Endodermal cell (in vitro differentiated cells): Measurements from ENCODE around the gene HDAC1. TPM values are rescaled to one million over a fixed set of nuclear protein-coding genes. Genes with fewer than 3 reads are reported as not detected.

ENCODE experiments used
- DNase-seq: peaks from one replicate; pipeline ENCODE4 v3.0.0-alpha.2; 2017
- H3K27ac ChIP-seq: 2 replicates; pipeline ENCODE4 v1.5.1; 2013; ENCODE audit warnings: mild to moderate bottlenecking, low read depth, low read length, moderate library complexity
- H3K27me3 ChIP-seq: 2 replicates; pipeline ENCODE4 v1.6.1; 2013; ENCODE audit warnings: mild to moderate bottlenecking, low read length, moderate library complexity; ENCODE audit not compliant: insufficient read depth, control insufficient read depth, poor library complexity, severe bottlenecking
- H3K36me3 ChIP-seq: 2 replicates; pipeline ENCODE4 v1.7.0; 2013; ENCODE audit warnings: mild to moderate bottlenecking, low read length, moderate library complexity; ENCODE audit not compliant: control insufficient read depth, insufficient read depth
- H3K4me1 ChIP-seq: one replicate; pipeline ENCODE4 v1.7.0; 2013; ENCODE audit warnings: low read length; ENCODE audit not compliant: control insufficient read depth, insufficient read depth
- H3K4me3 ChIP-seq: 2 replicates; pipeline ENCODE4 v1.5.1; 2013; ENCODE audit warnings: mild to moderate bottlenecking, low read length, moderate library complexity
- H3K9ac ChIP-seq: 2 replicates; pipeline ENCODE4 v1.6.1; 2013; ENCODE audit warnings: mild to moderate bottlenecking, low read length, moderate library complexity; ENCODE audit not compliant: poor library complexity, severe bottlenecking; ENCODE audit errors: extremely low read depth
- H3K9me3 ChIP-seq: 2 replicates; pipeline ENCODE4 v1.6.1; 2013; ENCODE audit warnings: mild to moderate bottlenecking, low read length, moderate library complexity; ENCODE audit not compliant: control insufficient read depth
- H3K27ac Mint-ChIP-seq: 2 replicates; pipeline ENCODE4 v1.8.0; 2020; ENCODE audit warnings: mixed read lengths
- H3K27me3 Mint-ChIP-seq: 2 replicates; pipeline ENCODE4 v1.8.0; 2021; ENCODE audit warnings: mild to moderate bottlenecking, mixed read lengths; ENCODE audit not compliant: insufficient read depth
- H3K36me3 Mint-ChIP-seq: 2 replicates; pipeline ENCODE4 v1.8.0; 2020; ENCODE audit warnings: low read depth, mixed read lengths
- H3K4me1 Mint-ChIP-seq: 2 replicates; pipeline ENCODE4 v1.8.0; 2020; ENCODE audit warnings: mixed read lengths
- H3K4me3 Mint-ChIP-seq: 2 replicates; pipeline ENCODE4 v1.8.0; 2020; ENCODE audit warnings: mild to moderate bottlenecking, moderate library complexity, mixed read lengths
- H3K9me3 Mint-ChIP-seq: 2 replicates; pipeline ENCODE4 v1.8.0; 2020; ENCODE audit warnings: mild to moderate bottlenecking, mixed read lengths
- WGBS, 2 experiments: methylation state at CpG; one replicate each; pipeline versions ENCODE4 v1.1.5 to v1.1.7; 2013; ENCODE audit warnings: missing lambda C conversion rate in 2 of 2, mixed read lengths in 1 of 2; ENCODE audit not compliant: insufficient coverage in 1 of 2, insufficient read length in 1 of 2; 5-methylcytosine and 5-hydroxymethylcytosine counted together
- total RNA-seq, 2 donors: library from RNA; stranded (reverse); fragmentation: NEBNext Ultra II Directional in 1 of 2; extraction: Animal tissue kit (Norgen Biotek cat#: 25700) in 1 of 2; gene quantifications; 2 replicates in 1 of 2; 3 replicates in 1 of 2; pipeline ENCODE4 v1.2.1, GENCODE V29; 2021
- TF ChIP-seq, protein P1 (sequence below): fragments of 200-600 bp; sonication (generic); conservative IDR thresholded peaks from 2 replicates; pipeline ENCODE4 v1.5.0; 2021; ENCODE audit warnings: antibody characterized with exemption, mild to moderate bottlenecking

Gene HDAC1
- total RNA-seq, 2 donors from 2014 or later: 150 to 160 TPM

DNA sequence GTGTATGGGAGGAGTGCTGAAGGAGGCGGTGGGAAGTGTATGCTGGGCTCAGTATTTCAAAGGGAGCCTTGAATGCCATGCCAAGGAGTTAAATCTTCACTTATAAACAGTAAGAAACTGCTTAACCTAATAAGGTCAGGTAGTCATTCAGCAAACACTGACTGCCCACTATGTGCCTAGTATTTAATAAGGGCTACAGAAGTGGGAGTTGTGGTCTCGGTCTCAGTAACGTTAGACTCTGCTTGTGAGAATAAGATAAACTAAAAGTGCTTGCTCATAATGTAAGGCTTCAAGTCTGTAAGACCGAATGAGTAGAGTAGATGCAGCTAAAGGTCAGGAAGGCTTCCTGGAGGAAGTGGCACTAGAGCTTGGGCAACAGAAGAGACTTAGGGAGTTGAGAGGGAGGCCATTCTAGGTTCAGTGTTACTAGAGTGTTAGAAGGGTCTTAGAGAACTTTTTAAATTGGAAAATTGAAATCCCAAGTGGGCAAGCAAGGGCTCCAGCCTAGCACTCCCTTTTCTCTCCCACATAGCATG lies 38.1 kb downstream of the HDAC1 start:
- Mint-ChIP-seq H3K27ac (no peak overlapping the region), H3K4me3 (no peak overlapping the region), H3K36me3 (peaks cover 82% of the 10 kb centered on the region), H3K27me3 (no peaks in the 10 kb centered on the region), H3K4me1 (peaks cover 20% of the 10 kb centered on the region), H3K9me3 (no peaks in the 10 kb centered on the region)
- no peak for DNase-seq
- 94 to 97% methylated on average over 3 to 4 of the region's 4 CpGs for WGBS, 2 experiments
- Histone ChIP-seq H3K9ac (no peak overlapping the region), H3K27ac (no peak overlapping the region), H3K36me3 (peaks cover 92% of the 10 kb centered on the region), H3K4me1 (no peaks in the 10 kb centered on the region), H3K4me3 (no peak overlapping the region), H3K27me3 (no peaks in the 10 kb centered on the region), H3K9me3 (no peaks in the 10 kb centered on the region)
- TF ChIP-seq, protein P1, sequence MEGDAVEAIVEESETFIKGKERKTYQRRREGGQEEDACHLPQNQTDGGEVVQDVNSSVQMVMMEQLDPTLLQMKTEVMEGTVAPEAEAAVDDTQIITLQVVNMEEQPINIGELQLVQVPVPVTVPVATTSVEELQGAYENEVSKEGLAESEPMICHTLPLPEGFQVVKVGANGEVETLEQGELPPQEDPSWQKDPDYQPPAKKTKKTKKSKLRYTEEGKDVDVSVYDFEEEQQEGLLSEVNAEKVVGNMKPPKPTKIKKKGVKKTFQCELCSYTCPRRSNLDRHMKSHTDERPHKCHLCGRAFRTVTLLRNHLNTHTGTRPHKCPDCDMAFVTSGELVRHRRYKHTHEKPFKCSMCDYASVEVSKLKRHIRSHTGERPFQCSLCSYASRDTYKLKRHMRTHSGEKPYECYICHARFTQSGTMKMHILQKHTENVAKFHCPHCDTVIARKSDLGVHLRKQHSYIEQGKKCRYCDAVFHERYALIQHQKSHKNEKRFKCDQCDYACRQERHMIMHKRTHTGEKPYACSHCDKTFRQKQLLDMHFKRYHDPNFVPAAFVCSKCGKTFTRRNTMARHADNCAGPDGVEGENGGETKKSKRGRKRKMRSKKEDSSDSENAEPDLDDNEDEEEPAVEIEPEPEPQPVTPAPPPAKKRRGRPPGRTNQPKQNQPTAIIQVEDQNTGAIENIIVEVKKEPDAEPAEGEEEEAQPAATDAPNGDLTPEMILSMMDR: no peak

DNA sequence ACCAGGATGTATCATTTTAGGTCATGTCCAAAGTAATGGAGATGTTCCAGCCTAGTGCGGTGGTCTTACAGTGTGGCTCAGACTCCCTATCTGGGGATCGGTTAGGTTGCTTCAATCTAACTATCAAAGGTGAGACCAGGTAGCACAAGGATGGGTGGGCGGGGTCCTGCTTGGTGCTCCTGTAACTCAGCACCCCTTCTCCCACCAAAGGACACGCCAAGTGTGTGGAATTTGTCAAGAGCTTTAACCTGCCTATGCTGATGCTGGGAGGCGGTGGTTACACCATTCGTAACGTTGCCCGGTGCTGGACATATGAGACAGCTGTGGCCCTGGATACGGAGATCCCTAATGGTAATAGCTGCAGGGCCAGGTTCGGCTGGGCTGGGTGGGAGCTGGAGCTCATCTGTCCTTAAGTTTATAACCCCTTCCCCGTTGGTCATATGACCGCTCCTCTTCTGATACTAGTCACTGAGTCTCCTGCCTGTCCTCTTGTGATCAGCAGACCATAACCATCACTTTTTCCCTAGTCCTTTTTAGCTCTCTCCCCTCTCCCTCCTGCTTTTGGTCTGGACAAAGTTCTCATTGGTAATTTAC lies 38.8 kb downstream of the HDAC1 start:
- no peak overlapping the region for H3K4me3 ChIP-seq
- H3K36me3 Mint-ChIP-seq: peaks cover 77% of the 10 kb centered on the region
- no peaks in the 10 kb centered on the region for H3K27me3 ChIP-seq
- no peak for DNase-seq
- H3K9ac ChIP-seq: no peak overlapping the region
- WGBS, 2 experiments: 96 to 97% methylated on average over 10 to 12 of the region's 12 CpGs
- no peak overlapping the region for H3K4me3 Mint-ChIP-seq
- no peak overlapping the region for H3K27ac ChIP-seq
- TF ChIP-seq, protein P1: no peak
- no peaks in the 10 kb centered on the region for H3K9me3 ChIP-seq
- no peaks in the 10 kb centered on the region for H3K4me1 ChIP-seq
- H3K9me3 Mint-ChIP-seq: no peaks in the 10 kb centered on the region
- peaks cover 20% of the 10 kb centered on the region for H3K4me1 Mint-ChIP-seq
- H3K27me3 Mint-ChIP-seq: no peaks in the 10 kb centered on the region
- no peak overlapping the region for H3K27ac Mint-ChIP-seq
- H3K36me3 ChIP-seq: peaks cover 86% of the 10 kb centered on the region

DNA sequence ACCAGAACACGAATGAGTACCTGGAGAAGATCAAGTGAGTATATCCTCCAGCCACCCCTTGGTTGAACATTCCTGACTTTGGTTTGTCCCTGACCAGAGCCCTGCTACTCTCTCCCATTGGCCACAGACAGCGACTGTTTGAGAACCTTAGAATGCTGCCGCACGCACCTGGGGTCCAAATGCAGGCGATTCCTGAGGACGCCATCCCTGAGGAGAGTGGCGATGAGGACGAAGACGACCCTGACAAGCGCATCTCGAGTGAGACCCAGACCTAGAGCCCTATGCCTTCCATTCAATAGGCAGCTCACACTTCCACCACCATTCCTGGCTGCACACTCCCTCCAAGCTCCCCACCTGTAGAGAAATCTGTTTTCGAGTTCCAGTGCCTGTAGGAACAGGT lies 39.7 kb downstream of the HDAC1 start:
- Histone ChIP-seq H3K9me3 (no peaks in the 10 kb centered on the region), H3K36me3 (peaks cover 80% of the 10 kb centered on the region), H3K4me3 (no peak overlapping the region), H3K4me1 (no peaks in the 10 kb centered on the region), H3K9ac (no peak overlapping the region), H3K27ac (no peak overlapping the region), H3K27me3 (peaks cover 1% of the 10 kb centered on the region)
- no peak for DNase-seq
- Mint-ChIP-seq H3K4me1 (peaks cover 20% of the 10 kb centered on the region), H3K27me3 (no peaks in the 10 kb centered on the region), H3K4me3 (no peak overlapping the region), H3K27ac (no peak overlapping the region), H3K9me3 (no peaks in the 10 kb centered on the region), H3K36me3 (peaks cover 70% of the 10 kb centered on the region)
- WGBS, 2 experiments: 94 to 95% methylated on average over 12 of the region's 12 CpGs
- TF ChIP-seq, protein P1: no peak
